HEK293 (cell line): ENCODE data around the gene ADGRD1.

Experiments
- ATF2 ChIP-seq: fragments of 450-650 bp; formaldehyde crosslinking; IDR thresholded peaks from 2 replicates; pipeline ENCODE4 v1.5.1; 2016; ENCODE audit warnings: missing biosample characterization, missing genetic modification characterization, low read depth
- CTCF ChIP-seq: fragments of 450-650 bp; formaldehyde crosslinking; IDR thresholded peaks from 2 replicates; pipeline ENCODE4 v1.5.1; 2016; ENCODE audit warnings: missing biosample characterization, missing genetic modification characterization
- MYNN ChIP-seq: fragments of 450-650 bp; formaldehyde crosslinking; IDR thresholded peaks from 2 replicates; pipeline ENCODE4 v1.5.1; 2016; ENCODE audit warnings: missing biosample characterization, missing genetic modification characterization, borderline replicate concordance
- REST ChIP-seq: fragments of 450-650 bp; formaldehyde crosslinking; IDR thresholded peaks from 2 replicates; pipeline ENCODE4 v1.5.1; 2016; ENCODE audit warnings: missing biosample characterization, missing genetic modification characterization
- TCF7L2 ChIP-seq: IDR thresholded peaks from 2 replicates; pipeline ENCODE4 v1.6.1; 2011; ENCODE audit warnings: low read depth, mild to moderate bottlenecking, inconsistent platforms, low read length, moderate library complexity, borderline replicate concordance
- ZNF121 ChIP-seq: fragments of 450-650 bp; formaldehyde crosslinking; IDR thresholded peaks from 2 replicates; pipeline ENCODE4 v1.5.1; 2016; ENCODE audit warnings: missing biosample characterization, missing genetic modification characterization
- ZNF174 ChIP-seq: fragments of 450-650 bp; formaldehyde crosslinking; IDR thresholded peaks from 2 replicates; pipeline ENCODE4 v1.5.0; 2017; ENCODE audit warnings: missing biosample characterization, mild to moderate bottlenecking, missing genetic modification characterization
- ZNF19 ChIP-seq: fragments of 450-650 bp; formaldehyde crosslinking; IDR thresholded peaks from 2 replicates; pipeline ENCODE4; 2016; ENCODE audit warnings: missing biosample characterization, missing genetic modification characterization, low read depth
- ZNF239 ChIP-seq: fragments of 450-650 bp; formaldehyde crosslinking; IDR thresholded peaks from 2 replicates; pipeline ENCODE4 v1.5.1; 2016; ENCODE audit warnings: missing biosample characterization, missing genetic modification characterization
- ZNF362 ChIP-seq: fragments of 450-650 bp; formaldehyde crosslinking; IDR thresholded peaks from 2 replicates; pipeline ENCODE4 v1.5.1; 2016; ENCODE audit warnings: missing biosample characterization, missing genetic modification characterization
- ZNF639 ChIP-seq: fragments of 450-650 bp; formaldehyde crosslinking; IDR thresholded peaks from 2 replicates; pipeline ENCODE4 v1.5.1; 2016; ENCODE audit warnings: missing biosample characterization, missing genetic modification characterization

- TF ChIP-seq ATF2 (no peak), CTCF (tag by site-specific recombination) (no peak), MYNN (tag by site-specific recombination) (no peak), REST (tag by site-specific recombination) (no peak), ZNF639 (no peak), ZNF362 (no peak), TCF7L2 (no peak), ZNF121 (tag by site-specific recombination) (no peak), ZNF174 (tag by site-specific recombination) (no peak), ZNF239 (no peak), ZNF19 (tag by site-specific recombination) (no peak)
These were observed 15.5 kb upstream of the ADGRD1 start for GRCh38 chr12:130938186-130938585.
